ENCODE data around the gene TAP2. TPM values are rescaled to one million over a fixed set of nuclear protein-coding genes. Genes with fewer than 3 reads are reported as not detected.

The TAP2 gene
- total RNA-seq, 1 experiment from 2014 or later: 93.0 TPM

DNA sequence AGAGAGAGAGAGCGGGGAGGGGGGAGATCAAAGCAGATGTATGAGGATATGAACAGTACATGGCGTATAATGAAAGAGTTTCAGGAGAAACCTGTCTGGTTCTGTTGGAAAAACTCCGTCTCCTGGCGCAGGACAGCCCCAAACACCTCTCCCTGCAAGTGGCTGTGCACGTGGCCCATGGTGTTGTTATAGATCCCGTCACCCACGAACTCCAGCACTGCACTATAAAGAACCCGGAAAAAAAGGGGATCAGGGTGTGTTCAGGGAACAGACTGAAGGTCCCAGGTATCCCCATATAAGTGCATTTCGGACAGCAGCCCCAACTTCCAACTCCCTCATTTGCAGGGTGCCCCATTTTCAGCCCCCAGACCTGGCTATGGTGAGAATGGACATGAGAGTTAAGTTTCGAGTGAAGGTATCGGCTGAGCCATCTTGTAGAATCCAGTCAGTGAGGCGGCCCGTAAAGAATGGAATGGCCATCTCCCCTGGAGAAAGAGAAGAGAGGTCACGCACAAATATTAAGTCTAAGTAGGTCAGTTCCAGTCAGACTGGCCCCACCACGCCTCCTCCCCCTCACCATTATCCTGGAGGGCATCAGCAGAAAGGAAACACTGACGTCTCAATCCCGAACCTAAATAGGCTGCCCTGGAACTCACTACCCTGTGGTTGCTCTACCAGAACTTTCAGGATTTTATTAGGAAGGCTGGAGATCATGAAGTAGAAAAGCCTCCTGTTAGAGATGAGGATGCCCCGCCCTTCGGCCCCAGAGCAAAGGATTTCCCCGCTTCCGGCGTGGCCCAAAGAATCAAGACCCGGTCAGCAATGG, 13.7 kb upstream of the TAP2 start:
- peaks cover 52% of the 10 kb centered on the region for H3K4me1 ChIP-seq (ENCODE audit: low read length)
- peak; percentile 80 for DNase-seq
- H3K9me2 ChIP-seq (replicated peaks; ENCODE audit: insufficient read depth, low read length): no peaks in the 10 kb centered on the region
- peak overlapping the region; percentile 85 for H3K27ac ChIP-seq (ENCODE audit: low read length)
- no peaks in the 10 kb centered on the region for H3K27me3 ChIP-seq (ENCODE audit: low read length)
- no peaks in the 10 kb centered on the region for H4K20me1 ChIP-seq (ENCODE audit: insufficient read depth, low read depth, low read length)
- peaks cover 83% of the 10 kb centered on the region for H3K79me2 ChIP-seq (ENCODE audit: low read length)
- H3K4me3 ChIP-seq (ENCODE audit: low read length): peak overlapping the region; percentile 81
- peak overlapping the region; percentile 98 for H3K9ac ChIP-seq (ENCODE audit: low read length)
- H3K9me3 ChIP-seq (ENCODE audit: low read length): no peaks in the 10 kb centered on the region
- peaks cover 35% of the 10 kb centered on the region for H3K36me3 ChIP-seq (ENCODE audit: insufficient read depth, low read length)
- H3K4me2 ChIP-seq (ENCODE audit: low read depth, low read length, poor library complexity, severe bottlenecking): peak overlapping the region; percentile 87
- no peak overlapping the region for H2AFZ ChIP-seq (ENCODE audit: low read length)

DNA sequence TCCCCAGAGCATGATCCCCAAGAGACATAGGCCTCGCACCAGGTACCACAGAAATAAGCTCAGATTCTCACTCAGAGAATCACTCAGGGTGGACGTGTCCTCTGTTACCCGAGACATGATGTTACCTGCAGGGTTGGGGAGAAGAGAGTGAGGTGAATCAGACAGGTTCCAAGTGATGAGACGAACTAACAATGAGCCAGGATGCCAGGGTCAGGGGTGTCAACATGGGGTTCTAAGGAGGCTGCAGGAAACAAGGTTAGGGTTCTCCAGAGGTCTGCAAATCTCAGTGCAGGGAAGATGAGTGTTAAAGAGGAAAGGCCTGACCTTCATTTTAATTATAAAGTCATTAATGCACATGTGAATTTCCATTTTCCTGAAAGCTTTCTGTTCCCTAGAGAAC, 12.5 kb upstream of the TAP2 start:
- H3K4me3 ChIP-seq (ENCODE audit: low read length): peak overlapping the region; percentile 81; the same call in 1 of the 2 replicates
- peak overlapping the region; percentile 85 for H3K27ac ChIP-seq (ENCODE audit: low read length)
- H3K9ac ChIP-seq (ENCODE audit: low read length): peak overlapping the region; percentile 98
- peaks cover 83% of the 10 kb centered on the region for H3K79me2 ChIP-seq (ENCODE audit: low read length)
- no peaks in the 10 kb centered on the region for H3K9me3 ChIP-seq (ENCODE audit: low read length)
- no peaks in the 10 kb centered on the region for H3K9me2 ChIP-seq (replicated peaks; ENCODE audit: insufficient read depth, low read length)
- H3K36me3 ChIP-seq (ENCODE audit: insufficient read depth, low read length): peaks cover 46% of the 10 kb centered on the region
- no peaks in the 10 kb centered on the region for H3K27me3 ChIP-seq (ENCODE audit: low read length)
- no peaks in the 10 kb centered on the region for H4K20me1 ChIP-seq (ENCODE audit: insufficient read depth, low read depth, low read length)
- H2AFZ ChIP-seq (ENCODE audit: low read length): no peak overlapping the region
- H3K4me1 ChIP-seq (ENCODE audit: low read length): peaks cover 57% of the 10 kb centered on the region
- no peak for DNase-seq
- peak overlapping the region; percentile 87 for H3K4me2 ChIP-seq (ENCODE audit: low read depth, low read length, poor library complexity, severe bottlenecking)

DNA sequence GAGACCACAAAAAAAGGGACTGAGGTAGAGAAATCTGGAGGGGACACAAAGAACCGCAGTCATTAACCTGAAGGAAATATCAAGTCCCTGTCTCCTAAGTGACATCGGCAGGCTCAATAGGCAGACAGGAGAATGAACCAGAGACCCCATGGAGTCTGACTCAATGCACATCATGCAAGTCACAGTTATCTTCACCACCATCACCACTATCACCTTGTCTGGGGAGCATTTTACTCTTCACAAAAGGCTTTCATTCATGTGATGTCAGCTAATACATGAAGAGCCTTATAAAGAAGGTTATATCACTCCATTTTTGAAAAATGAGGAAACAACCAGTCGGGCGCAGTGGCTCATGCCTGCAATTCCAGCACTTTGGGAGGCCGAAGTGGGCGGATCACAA, 10.6 kb upstream of the TAP2 start:
- Histone ChIP-seq H3K27ac (ENCODE audit: low read length) (no peak overlapping the region), H3K9me2 (replicated peaks; ENCODE audit: insufficient read depth, low read length) (no peaks in the 10 kb centered on the region), H3K4me1 (ENCODE audit: low read length) (peaks cover 60% of the 10 kb centered on the region), H3K9ac (ENCODE audit: low read length) (no peak overlapping the region), H4K20me1 (ENCODE audit: insufficient read depth, low read depth, low read length) (no peaks in the 10 kb centered on the region), H3K27me3 (ENCODE audit: low read length) (no peaks in the 10 kb centered on the region), H3K79me2 (ENCODE audit: low read length) (peaks cover 71% of the 10 kb centered on the region), H3K9me3 (ENCODE audit: low read length) (no peaks in the 10 kb centered on the region), H2AFZ (ENCODE audit: low read length) (no peak overlapping the region), H3K36me3 (ENCODE audit: insufficient read depth, low read length) (peaks cover 49% of the 10 kb centered on the region), H3K4me2 (ENCODE audit: low read depth, low read length, poor library complexity, severe bottlenecking) (no peak overlapping the region), H3K4me3 (ENCODE audit: low read length) (no peak overlapping the region)
- no peak for DNase-seq

DNA sequence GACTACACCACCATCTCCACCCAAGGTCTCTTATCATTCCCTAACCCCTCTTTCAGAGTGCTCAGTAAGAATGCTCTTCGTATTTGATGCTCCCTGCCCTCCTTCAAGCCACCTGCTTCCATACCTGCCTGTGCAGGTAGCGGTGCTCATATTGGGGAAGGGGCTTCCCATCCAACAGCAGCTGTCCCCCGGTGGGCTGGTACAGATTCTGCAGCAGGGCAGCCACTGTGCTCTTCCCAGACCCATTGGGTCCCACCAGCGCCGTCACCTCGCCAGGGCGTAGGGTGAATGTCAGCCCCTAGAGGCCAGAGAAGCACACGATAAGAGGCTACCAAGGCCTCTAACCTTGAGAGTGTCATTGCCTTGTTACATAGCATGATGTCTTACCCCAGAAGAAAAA, 9.3 kb upstream of the TAP2 start:
- H3K9me3 ChIP-seq (ENCODE audit: low read length): no peaks in the 10 kb centered on the region
- peaks cover 50% of the 10 kb centered on the region for H3K36me3 ChIP-seq (ENCODE audit: insufficient read depth, low read length)
- H3K27me3 ChIP-seq (ENCODE audit: low read length): no peaks in the 10 kb centered on the region
- H4K20me1 ChIP-seq (ENCODE audit: insufficient read depth, low read depth, low read length): no peaks in the 10 kb centered on the region
- DNase-seq: no peak
- H3K9ac ChIP-seq (ENCODE audit: low read length): no peak overlapping the region
- H2AFZ ChIP-seq (ENCODE audit: low read length): no peak overlapping the region
- H3K4me1 ChIP-seq (ENCODE audit: low read length): peaks cover 66% of the 10 kb centered on the region
- H3K4me3 ChIP-seq (ENCODE audit: low read length): no peak overlapping the region
- peaks cover 73% of the 10 kb centered on the region for H3K79me2 ChIP-seq (ENCODE audit: low read length)
- H3K4me2 ChIP-seq (ENCODE audit: low read depth, low read length, poor library complexity, severe bottlenecking): no peak overlapping the region
- H3K9me2 ChIP-seq (replicated peaks; ENCODE audit: insufficient read depth, low read length): no peaks in the 10 kb centered on the region
- H3K27ac ChIP-seq (ENCODE audit: low read length): no peak overlapping the region

DNA sequence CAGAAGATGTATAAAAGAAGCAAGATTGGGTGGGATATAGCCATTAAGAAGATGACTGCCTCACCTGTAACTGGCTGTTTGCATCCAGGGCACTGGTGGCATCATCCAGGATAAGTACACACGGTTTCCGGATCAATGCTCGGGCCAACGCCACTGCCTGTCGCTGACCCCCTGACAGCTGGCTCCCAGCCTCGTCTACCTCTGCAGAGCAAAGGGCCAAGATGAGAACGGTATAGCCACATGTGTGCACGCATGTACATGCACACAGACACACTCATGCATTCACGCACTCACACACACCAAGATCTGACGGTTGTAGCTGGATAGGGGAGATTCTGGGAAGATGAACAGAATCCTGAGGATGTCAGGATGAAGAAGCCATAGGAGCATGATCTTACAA, 8.5 kb upstream of the TAP2 start:
- peak overlapping the region; percentile 97 for H3K4me2 ChIP-seq (ENCODE audit: low read depth, low read length, poor library complexity, severe bottlenecking)
- H3K36me3 ChIP-seq (ENCODE audit: insufficient read depth, low read length): peaks cover 58% of the 10 kb centered on the region
- H3K9ac ChIP-seq (ENCODE audit: low read length): no peak overlapping the region
- peaks cover 73% of the 10 kb centered on the region for H3K79me2 ChIP-seq (ENCODE audit: low read length)
- no peaks in the 10 kb centered on the region for H3K27me3 ChIP-seq (ENCODE audit: low read length)
- no peaks in the 10 kb centered on the region for H4K20me1 ChIP-seq (ENCODE audit: insufficient read depth, low read depth, low read length)
- H2AFZ ChIP-seq (ENCODE audit: low read length): no peak overlapping the region
- no peaks in the 10 kb centered on the region for H3K9me2 ChIP-seq (replicated peaks; ENCODE audit: insufficient read depth, low read length)
- DNase-seq: no peak
- H3K4me3 ChIP-seq (ENCODE audit: low read length): no peak overlapping the region
- H3K9me3 ChIP-seq (ENCODE audit: low read length): no peaks in the 10 kb centered on the region
- peaks cover 71% of the 10 kb centered on the region for H3K4me1 ChIP-seq (ENCODE audit: low read length)
- peak overlapping the region; percentile 96; the same call in 1 of the 2 replicates for H3K27ac ChIP-seq (ENCODE audit: low read length)

DNA sequence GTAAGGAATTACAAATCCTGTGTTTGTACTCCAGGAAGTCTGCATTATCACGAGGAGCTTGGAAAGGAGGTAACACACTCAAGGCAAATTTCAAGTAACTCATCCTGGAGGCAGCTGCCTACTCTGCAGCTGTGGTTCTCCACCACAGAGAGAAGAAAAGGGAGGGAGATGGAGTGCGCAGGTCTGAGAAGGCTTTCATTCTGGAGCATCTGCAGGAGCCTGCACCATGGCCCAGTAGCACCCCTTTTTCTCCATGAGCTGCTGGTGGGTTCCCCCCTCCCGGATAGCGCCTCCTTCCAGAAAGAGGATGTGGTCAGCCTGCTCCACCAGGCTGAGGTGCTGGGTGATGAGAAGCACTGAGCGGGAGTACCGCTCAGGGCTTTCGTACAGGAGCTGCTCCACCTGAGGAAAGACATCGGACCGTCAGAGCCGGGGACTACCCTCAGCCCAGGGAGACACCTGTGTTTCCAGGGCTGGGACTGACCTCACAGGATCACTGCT, 6.9 kb upstream of the TAP2 start:
- Histone ChIP-seq H3K4me3 (ENCODE audit: low read length) (peak overlapping the region; percentile 75), H3K9ac (ENCODE audit: low read length) (peak overlapping the region; percentile 92), H2AFZ (ENCODE audit: low read length) (no peak overlapping the region), H3K27me3 (ENCODE audit: low read length) (no peaks in the 10 kb centered on the region), H4K20me1 (ENCODE audit: insufficient read depth, low read depth, low read length) (no peaks in the 10 kb centered on the region), H3K4me1 (ENCODE audit: low read length) (peaks cover 75% of the 10 kb centered on the region), H3K27ac (ENCODE audit: low read length) (peak overlapping the region; percentile 96), H3K9me3 (ENCODE audit: low read length) (no peaks in the 10 kb centered on the region), H3K4me2 (ENCODE audit: low read depth, low read length, poor library complexity, severe bottlenecking) (peak overlapping the region; percentile 97), H3K9me2 (replicated peaks; ENCODE audit: insufficient read depth, low read length) (no peaks in the 10 kb centered on the region), H3K79me2 (ENCODE audit: low read length) (peaks cover 60% of the 10 kb centered on the region), H3K36me3 (ENCODE audit: insufficient read depth, low read length) (peaks cover 52% of the 10 kb centered on the region)
- DNase-seq: peak; percentile 83

DNA sequence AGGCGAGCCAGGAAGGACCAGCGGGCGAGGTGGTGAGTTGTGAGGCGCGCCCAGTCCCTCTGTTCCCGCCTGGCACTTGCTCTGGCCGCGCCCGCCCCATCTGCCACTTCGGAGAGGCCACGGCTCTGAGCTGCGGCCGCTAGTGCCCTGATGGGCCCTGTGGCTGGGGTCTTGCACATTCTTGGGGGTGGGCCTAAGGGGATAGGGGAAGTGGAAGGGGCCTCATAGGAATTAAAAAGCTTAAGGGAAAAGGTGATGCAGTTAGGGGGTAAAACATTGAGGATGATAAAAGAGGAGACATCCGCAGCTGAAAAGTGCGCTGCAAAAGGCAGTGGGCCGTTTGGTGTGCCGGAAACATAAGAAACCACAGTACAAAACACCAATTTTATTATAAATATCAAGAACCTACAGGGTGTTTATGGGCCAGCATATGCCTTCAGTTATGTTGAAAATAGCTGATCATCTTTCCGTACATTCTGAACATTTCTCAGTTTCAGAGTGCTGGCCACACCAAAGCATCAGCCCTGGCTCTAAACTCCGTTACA, 6.4 kb upstream of the TAP2 start:
- Histone ChIP-seq H3K27me3 (ENCODE audit: low read length) (no peaks in the 10 kb centered on the region), H3K36me3 (ENCODE audit: insufficient read depth, low read length) (peaks cover 47% of the 10 kb centered on the region), H3K79me2 (ENCODE audit: low read length) (peaks cover 55% of the 10 kb centered on the region), H3K9ac (ENCODE audit: low read length) (peak overlapping the region; percentile 92), H3K27ac (ENCODE audit: low read length) (peak overlapping the region; percentile 96), H2AFZ (ENCODE audit: low read length) (no peak overlapping the region), H3K9me2 (replicated peaks; ENCODE audit: insufficient read depth, low read length) (no peaks in the 10 kb centered on the region), H3K9me3 (ENCODE audit: low read length) (no peaks in the 10 kb centered on the region), H4K20me1 (ENCODE audit: insufficient read depth, low read depth, low read length) (no peaks in the 10 kb centered on the region), H3K4me1 (ENCODE audit: low read length) (peaks cover 77% of the 10 kb centered on the region), H3K4me3 (ENCODE audit: low read length) (peak overlapping the region; percentile 75), H3K4me2 (ENCODE audit: low read depth, low read length, poor library complexity, severe bottlenecking) (peak overlapping the region; percentile 97)
- DNase-seq: no peak
